Retinal pigment epithelial cell (primary cell): ENCODE results near the gene BBS7.

ENCODE experiments used
- DNase-seq: peaks from one replicate; pipeline ENCODE4 v3.0.0-alpha.2; 2010; ENCODE audit warnings: low read depth
- H3K4me3 ChIP-seq: 2 replicates; pipeline ENCODE4 v1.5.1; 2011; ENCODE audit warnings: mild to moderate bottlenecking, low read length, control low read depth, moderate library complexity
- CTCF ChIP-seq: conservative IDR thresholded peaks from 2 replicates; pipeline ENCODE4 v1.5.1; 2011; ENCODE audit warnings: low read depth, low read length, control low read depth, inconsistent platforms

BBS7 gene

GRCh38 chr4:121801715-121802075 is 68.6 kb downstream of the BBS7 start:
- peak overlapping the region; percentile 97 for H3K4me3 ChIP-seq
- DNase-seq: no peak
- TF ChIP-seq CTCF: no peak

GRCh38 chr4:121800961-121801714 is 69.1 kb downstream of the BBS7 start, which contains the start of gene EXOSC9:
Gene EXOSC9, plus strand, starts transcription at chr4:121801323. Its CDS starts 102 bp downstream, at chr4:121801425.
- peak; percentile 79 for DNase-seq
- no peak for TF ChIP-seq CTCF
- H3K4me3 ChIP-seq: peak within 1 kb of the TSS; percentile 97

- peak overlapping the region; percentile 97 for H3K4me3 ChIP-seq
- DNase-seq: no peak
- TF ChIP-seq CTCF: no peak
Observed at GRCh38 chr4:121800638-121800960, 69.7 kb downstream of the BBS7 start.

GRCh38 chr4:121799867-121800501 is 70.3 kb downstream of the BBS7 start:
- H3K4me3 ChIP-seq: no peak overlapping the region
- TF ChIP-seq CTCF: no peak
- DNase-seq: no peak

GRCh38 chr4:121799208-121799823 is 71.0 kb downstream of the BBS7 start:
- DNase-seq: no peak
- no peak overlapping the region for H3K4me3 ChIP-seq
- TF ChIP-seq CTCF: no peak

- no peak for TF ChIP-seq CTCF
- H3K4me3 ChIP-seq: no peak overlapping the region
- DNase-seq: peak; percentile 75
Observed at GRCh38 chr4:121796283-121796682, 74.0 kb downstream of the BBS7 start.
